NT2/D1 (cell line): ENCODE data around the gene XDH.

ENCODE experiments used
- YY1 ChIP-seq: IDR thresholded peaks from 2 replicates; pipeline ENCODE4 v1.6.1; 2011; ENCODE audit not compliant: insufficient read length, insufficient read depth
- ZNF274 ChIP-seq: IDR thresholded peaks from 2 replicates; pipeline ENCODE4 v1.6.1; 2011; ENCODE audit warnings: mild to moderate bottlenecking, low read depth, low read length

GRCh38 chr2:31300309-31300708 is 114.2 kb downstream of the XDH start:
- TF ChIP-seq ZNF274 (no peak), YY1 (no peak)
